MM.1S (cell line): ENCODE measurements around the gene PDK4.

Experiments used
- EZH2 ChIP-seq: fragments of 300-600 bp; sonication (generic); optimal IDR thresholded peaks from 2 replicates; pipeline ENCODE3; 2017; ENCODE audit warnings: low read depth, mild to moderate bottlenecking, antibody characterized with exemption, low read length, mixed read lengths
- TF ChIP-seq, protein P1 (sequence below): fragments of 300-600 bp; sonication (generic); IDR thresholded peaks from 2 replicates; pipeline ENCODE4 v1.5.1; 2016; ENCODE audit warnings: antibody characterized with exemption, low read length, mixed read lengths

DNA sequence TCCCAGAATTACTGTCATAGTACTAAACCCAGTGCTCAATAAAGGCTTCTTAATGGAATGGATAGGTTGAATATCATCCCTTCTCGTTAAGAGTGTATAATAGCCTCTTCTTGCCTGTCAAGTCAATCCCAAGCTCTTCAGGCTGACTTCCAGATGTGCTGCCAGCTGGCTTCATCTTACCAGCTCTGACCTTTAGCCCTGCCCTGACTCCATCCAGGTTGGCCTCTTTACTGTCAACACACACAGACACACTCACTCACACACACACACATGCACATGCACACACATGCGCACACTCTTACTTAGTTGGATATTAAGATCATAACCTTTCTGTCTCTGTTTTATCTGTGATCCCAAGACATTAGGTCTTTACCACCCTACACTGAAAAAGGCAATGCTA is 61.5 kb downstream of the PDK4 start:
- TF ChIP-seq, protein P1, sequence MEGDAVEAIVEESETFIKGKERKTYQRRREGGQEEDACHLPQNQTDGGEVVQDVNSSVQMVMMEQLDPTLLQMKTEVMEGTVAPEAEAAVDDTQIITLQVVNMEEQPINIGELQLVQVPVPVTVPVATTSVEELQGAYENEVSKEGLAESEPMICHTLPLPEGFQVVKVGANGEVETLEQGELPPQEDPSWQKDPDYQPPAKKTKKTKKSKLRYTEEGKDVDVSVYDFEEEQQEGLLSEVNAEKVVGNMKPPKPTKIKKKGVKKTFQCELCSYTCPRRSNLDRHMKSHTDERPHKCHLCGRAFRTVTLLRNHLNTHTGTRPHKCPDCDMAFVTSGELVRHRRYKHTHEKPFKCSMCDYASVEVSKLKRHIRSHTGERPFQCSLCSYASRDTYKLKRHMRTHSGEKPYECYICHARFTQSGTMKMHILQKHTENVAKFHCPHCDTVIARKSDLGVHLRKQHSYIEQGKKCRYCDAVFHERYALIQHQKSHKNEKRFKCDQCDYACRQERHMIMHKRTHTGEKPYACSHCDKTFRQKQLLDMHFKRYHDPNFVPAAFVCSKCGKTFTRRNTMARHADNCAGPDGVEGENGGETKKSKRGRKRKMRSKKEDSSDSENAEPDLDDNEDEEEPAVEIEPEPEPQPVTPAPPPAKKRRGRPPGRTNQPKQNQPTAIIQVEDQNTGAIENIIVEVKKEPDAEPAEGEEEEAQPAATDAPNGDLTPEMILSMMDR = no peak
- TF ChIP-seq EZH2 = no peak
